ENCODE results near the gene SLC9A7.

SLC9A7 gene

DNA sequence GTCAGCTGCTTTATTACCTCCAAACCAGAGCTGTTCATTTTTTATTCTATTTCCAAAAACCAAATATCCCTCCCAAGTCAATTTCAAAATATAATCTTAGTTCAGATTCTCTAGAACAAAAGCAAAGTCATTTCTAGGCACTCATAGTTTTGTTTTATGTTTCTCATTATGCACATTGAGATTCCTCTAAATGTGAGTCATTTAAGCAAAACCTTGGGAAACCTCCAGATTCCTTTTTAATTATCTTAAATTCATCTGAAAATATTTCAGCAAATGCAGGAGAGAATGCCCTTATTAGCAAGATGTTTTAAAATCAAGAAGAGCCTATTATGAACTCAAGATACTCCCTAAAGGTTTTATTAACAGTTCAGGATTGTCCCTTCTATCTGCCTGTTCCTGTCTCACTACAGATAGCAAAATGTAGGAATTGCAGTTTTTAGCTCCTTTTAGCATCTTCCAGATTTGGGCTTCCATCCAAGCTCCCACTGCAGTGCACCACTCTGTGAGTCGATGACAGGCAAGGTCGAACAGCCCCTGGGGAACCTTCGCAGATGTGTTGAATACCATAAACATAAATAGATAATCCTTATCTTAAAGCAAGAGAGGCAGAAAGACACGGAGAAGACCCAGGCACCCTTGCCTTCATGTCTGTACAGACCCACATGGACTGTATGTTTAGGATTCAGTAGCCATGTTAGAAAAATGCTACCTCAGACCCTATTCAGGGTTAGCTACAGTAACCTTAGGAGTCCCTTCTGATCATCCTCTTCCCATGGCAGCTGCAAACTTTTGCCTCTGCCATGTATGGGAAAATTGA, 11.3 kb upstream of the SLC9A7 start:
- no peak overlapping the region for H3K27ac Mint-ChIP-seq (ENCODE audit: low read depth)
- no peak overlapping the region for H3K4me3 Mint-ChIP-seq
- no peaks in the 10 kb centered on the region for H3K9me3 Mint-ChIP-seq
- H3K4me1 Mint-ChIP-seq = no peaks in the 10 kb centered on the region
- no peaks in the 10 kb centered on the region for H3K27me3 Mint-ChIP-seq
- ATAC-seq (replicated peaks; ENCODE audit: extremely low read depth, poor library complexity, severe bottlenecking) = no peak
- H3K36me3 Mint-ChIP-seq (ENCODE audit: insufficient read depth) = no peaks in the 10 kb centered on the region
- no peak for DNase-seq (ENCODE audit: low spot score in 2 of 2)

DNA sequence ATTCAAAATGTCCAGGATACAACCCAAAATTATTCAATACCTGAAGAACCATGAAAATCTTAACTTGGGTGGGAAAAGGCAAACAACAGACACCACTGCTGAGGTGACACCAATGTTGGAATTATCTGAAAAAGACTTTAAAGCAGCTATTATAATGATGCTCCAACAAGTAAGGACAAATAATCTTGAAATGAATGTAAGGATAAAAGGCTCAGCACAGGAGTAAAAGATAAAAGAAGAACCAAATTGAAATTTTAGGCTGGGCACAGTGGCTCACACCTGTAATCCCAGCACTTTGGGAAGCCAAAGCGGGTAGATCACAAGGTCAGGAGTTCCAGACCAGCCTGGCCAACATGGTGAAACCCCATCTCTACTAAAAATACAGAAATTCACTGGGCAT, 4.0 kb upstream of the SLC9A7 start:
- ATAC-seq (replicated peaks; ENCODE audit: extremely low read depth, poor library complexity, severe bottlenecking) (no peak), DNase-seq (ENCODE audit: low spot score in 2 of 2) (no peak)
- peaks cover 3% of the 10 kb centered on the region for H3K36me3 Mint-ChIP-seq (ENCODE audit: insufficient read depth)
- peaks cover 16% of the 10 kb centered on the region for H3K27me3 Mint-ChIP-seq
- H3K4me1 Mint-ChIP-seq = no peaks in the 10 kb centered on the region
- no peaks in the 10 kb centered on the region for H3K9me3 Mint-ChIP-seq
- H3K4me3 Mint-ChIP-seq = no peak overlapping the region
- no peak overlapping the region for H3K27ac Mint-ChIP-seq (ENCODE audit: low read depth)

DNA sequence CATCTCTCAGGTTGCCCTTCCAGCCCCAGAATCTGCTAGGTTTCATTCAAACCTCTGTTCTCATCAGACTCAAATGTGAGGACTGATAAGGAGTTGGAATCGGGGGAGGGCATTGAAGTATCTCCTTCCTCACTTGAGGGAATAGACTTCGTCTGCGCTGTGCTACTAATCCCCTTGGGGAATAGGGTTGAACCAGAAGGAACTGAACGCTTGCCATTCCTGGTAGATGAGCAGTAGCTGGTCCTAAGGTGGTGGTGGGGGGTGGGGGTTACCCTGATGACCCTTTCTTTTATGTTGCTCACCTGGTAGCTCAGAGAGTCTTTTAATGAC, 692 bp upstream of the SLC9A7 start:
- ATAC-seq (replicated peaks; ENCODE audit: extremely low read depth, poor library complexity, severe bottlenecking) = peak; percentile 11
- H3K27ac Mint-ChIP-seq (ENCODE audit: low read depth) = peak overlapping the region; percentile 46
- no peaks in the 10 kb centered on the region for H3K4me1 Mint-ChIP-seq
- peaks cover 16% of the 10 kb centered on the region for H3K27me3 Mint-ChIP-seq
- H3K9me3 Mint-ChIP-seq = no peaks in the 10 kb centered on the region
- H3K36me3 Mint-ChIP-seq (ENCODE audit: insufficient read depth) = peaks cover 3% of the 10 kb centered on the region
- H3K4me3 Mint-ChIP-seq = peak overlapping the region; percentile 82
- no peak for DNase-seq (ENCODE audit: low spot score in 2 of 2)

DNA sequence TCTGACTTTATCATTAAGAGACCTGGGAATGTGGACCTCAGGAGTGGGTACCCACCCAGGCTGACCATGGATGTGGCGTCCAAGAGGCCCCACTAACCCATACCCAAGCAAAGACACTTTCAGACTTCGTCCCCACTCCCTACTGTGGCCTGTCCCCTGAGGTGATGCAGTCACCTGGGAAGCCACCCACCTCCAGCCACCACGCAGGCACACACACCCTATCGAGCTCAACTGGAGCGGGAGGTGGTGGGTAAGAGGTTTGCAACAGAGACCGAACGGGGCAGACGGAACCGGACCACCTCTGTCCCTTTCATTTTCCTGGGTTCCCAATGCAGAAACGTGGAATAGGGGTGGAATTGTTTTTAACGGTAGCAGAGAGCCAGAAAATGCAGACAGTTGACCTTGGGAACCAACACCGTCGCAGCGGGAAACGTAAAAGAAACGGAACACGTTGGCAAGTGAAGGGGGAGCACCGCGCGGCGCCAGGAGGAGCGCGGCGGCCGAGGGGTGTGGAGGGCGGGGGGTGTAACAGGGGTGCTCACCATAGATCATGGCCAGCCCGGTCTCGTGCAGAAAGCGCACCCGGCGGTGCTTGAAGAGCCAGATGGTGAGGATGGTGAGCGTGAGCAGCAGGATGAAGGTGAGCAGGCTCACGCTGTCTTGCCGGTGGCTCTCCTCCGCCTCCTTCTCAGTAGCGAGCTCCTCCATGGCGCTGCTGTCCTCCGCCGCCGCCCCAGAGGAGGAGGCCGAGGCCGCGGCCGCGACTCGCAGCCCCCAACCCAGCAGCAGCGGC, 559 bp downstream of the SLC9A7 start:
- H3K27me3 Mint-ChIP-seq = peaks cover 9% of the 10 kb centered on the region
- peak overlapping the region; percentile 82 for H3K4me3 Mint-ChIP-seq
- DNase-seq (ENCODE audit: low spot score in 2 of 2) (no peak), ATAC-seq (replicated peaks; ENCODE audit: extremely low read depth, poor library complexity, severe bottlenecking) (peak; percentile 31)
- H3K27ac Mint-ChIP-seq (ENCODE audit: low read depth) = peak overlapping the region; percentile 75
- H3K4me1 Mint-ChIP-seq = no peaks in the 10 kb centered on the region
- H3K36me3 Mint-ChIP-seq (ENCODE audit: insufficient read depth) = peaks cover 3% of the 10 kb centered on the region
- no peaks in the 10 kb centered on the region for H3K9me3 Mint-ChIP-seq

DNA sequence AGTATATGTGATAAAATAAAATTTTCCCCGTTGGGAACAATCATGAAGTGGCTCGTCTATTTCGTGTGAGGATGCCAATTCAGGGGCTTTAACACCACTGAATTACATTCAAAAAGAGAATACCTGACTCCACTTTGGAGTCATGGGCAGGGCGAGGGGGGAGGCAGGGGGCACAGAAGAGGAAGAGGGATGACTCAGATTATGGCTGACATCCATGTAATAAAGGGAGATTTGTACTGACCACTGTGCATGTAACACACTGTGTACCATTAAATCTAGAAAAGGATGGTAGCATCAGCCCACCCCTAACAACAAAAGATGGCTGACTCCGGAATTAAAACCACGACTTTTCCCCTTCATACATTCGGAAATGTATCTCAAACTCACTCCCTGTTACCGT, 1.3 kb downstream of the SLC9A7 start:
- peaks cover 3% of the 10 kb centered on the region for H3K36me3 Mint-ChIP-seq (ENCODE audit: insufficient read depth)
- DNase-seq (ENCODE audit: low spot score in 2 of 2) = no peak
- no peaks in the 10 kb centered on the region for H3K9me3 Mint-ChIP-seq
- no peaks in the 10 kb centered on the region for H3K4me1 Mint-ChIP-seq
- H3K27ac Mint-ChIP-seq (ENCODE audit: low read depth) = no peak overlapping the region
- H3K4me3 Mint-ChIP-seq = peak overlapping the region; percentile 82
- peaks cover 1% of the 10 kb centered on the region for H3K27me3 Mint-ChIP-seq
- no peak for ATAC-seq (replicated peaks; ENCODE audit: extremely low read depth, poor library complexity, severe bottlenecking)

DNA sequence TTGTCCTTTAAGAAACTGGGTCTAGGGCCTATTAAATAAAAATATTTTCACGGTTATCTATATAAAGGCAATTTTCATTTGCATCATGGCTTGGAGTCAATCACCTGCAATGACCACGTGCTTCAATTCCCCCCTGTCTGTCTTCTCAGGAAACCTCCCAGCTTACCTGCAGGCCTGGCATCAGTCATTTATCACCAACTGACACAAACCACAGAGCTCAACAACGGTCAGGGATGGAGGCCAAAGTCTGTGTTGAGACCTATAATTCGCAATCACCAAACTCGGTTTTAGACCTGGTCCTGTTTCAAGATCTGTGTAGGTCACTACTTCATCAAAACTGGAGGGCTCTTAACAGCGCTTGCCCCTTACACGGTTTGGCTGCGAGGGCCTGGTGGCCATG, 1.9 kb downstream of the SLC9A7 start:
- no peaks in the 10 kb centered on the region for H3K9me3 Mint-ChIP-seq
- H3K36me3 Mint-ChIP-seq (ENCODE audit: insufficient read depth) = peaks cover 3% of the 10 kb centered on the region
- H3K27ac Mint-ChIP-seq (ENCODE audit: low read depth) = no peak overlapping the region

DNA sequence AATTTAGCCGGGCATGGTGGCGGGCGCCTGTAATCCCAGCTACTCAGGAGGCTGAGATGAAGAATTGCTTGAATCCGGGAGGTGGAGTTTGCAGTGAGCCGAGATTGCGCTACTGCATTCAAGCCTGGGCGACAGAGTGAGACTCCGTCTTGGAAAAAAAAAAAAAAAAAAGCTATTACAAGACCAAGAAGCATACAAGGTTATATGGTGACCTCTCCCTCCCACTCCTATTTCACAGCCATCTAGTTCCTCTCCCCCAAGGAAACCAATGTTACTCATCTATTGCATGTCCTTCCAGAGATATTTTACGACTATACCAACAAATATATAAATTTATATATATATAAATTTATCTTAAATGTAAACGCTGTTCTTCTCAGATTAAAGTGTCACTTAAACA, 3.2 kb downstream of the SLC9A7 start:
- no peaks in the 10 kb centered on the region for H3K9me3 Mint-ChIP-seq
- H3K36me3 Mint-ChIP-seq (ENCODE audit: insufficient read depth) = peaks cover 3% of the 10 kb centered on the region
- DNase-seq (ENCODE audit: low spot score in 2 of 2) = no peak
- no peaks in the 10 kb centered on the region for H3K27me3 Mint-ChIP-seq
- no peak for ATAC-seq (replicated peaks; ENCODE audit: extremely low read depth, poor library complexity, severe bottlenecking)
- no peak overlapping the region for H3K4me3 Mint-ChIP-seq
- H3K27ac Mint-ChIP-seq (ENCODE audit: low read depth) = no peak overlapping the region
- H3K4me1 Mint-ChIP-seq = no peaks in the 10 kb centered on the region

More for the DNA sequence above, 1.9 kb downstream of the SLC9A7 start:
- H3K4me3 Mint-ChIP-seq = no peak overlapping the region
- H3K27me3 Mint-ChIP-seq = no peaks in the 10 kb centered on the region
- ATAC-seq (replicated peaks; ENCODE audit: extremely low read depth, poor library complexity, severe bottlenecking) (no peak), DNase-seq (ENCODE audit: low spot score in 2 of 2) (no peak)
- H3K4me1 Mint-ChIP-seq = no peaks in the 10 kb centered on the region

DNA sequence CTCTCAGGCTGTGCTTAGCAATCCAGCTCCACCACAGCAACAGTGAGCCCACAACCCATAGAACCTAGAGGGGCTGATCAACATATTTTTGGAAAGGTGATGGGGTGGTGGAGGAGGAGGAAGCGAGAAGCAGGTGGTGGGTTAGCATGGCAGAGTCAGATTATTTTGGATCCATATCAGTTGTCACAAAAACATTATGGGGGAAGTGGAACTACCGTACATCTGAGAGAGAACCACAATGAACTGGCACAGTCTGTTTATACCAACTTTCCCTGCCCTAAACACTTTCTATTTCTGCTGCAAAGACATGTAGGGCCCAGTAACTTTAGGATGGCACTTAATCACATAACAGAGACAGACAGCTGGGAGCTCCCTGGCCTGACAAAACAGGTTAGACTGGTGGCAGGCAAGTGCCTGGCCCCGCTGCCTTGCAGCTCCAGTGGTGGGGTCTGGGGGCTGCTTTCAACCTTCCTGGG, 4.3 kb downstream of the SLC9A7 start:
- Mint-ChIP-seq H3K4me1 (no peaks in the 10 kb centered on the region), H3K36me3 (ENCODE audit: insufficient read depth) (peaks cover 3% of the 10 kb centered on the region), H3K27me3 (no peaks in the 10 kb centered on the region), H3K4me3 (peak overlapping the region; percentile 17), H3K9me3 (no peaks in the 10 kb centered on the region), H3K27ac (ENCODE audit: low read depth) (no peak overlapping the region)
- no peak for DNase-seq (ENCODE audit: low spot score in 2 of 2)
- ATAC-seq (replicated peaks; ENCODE audit: extremely low read depth, poor library complexity, severe bottlenecking) = no peak

DNA sequence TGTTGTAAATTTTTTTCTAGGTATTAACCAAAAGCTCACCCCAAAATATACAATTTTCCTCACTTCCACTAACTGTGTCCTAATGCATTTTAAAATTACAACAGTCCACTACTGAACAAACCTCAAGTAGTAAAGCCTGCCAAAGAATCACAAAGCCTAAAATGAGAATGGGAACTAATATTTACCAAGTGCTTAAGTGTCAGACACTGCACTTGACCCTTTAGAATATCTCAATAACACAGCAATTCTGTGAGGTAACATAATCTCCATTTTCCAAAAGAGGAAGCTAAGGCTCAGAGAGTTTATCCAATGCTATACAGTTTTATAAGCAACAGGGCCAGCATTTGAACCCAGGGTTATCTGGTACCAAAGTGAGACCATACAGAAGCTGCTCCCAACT, 4.9 kb downstream of the SLC9A7 start:
- no peaks in the 10 kb centered on the region for H3K9me3 Mint-ChIP-seq
- H3K36me3 Mint-ChIP-seq (ENCODE audit: insufficient read depth) = no peaks in the 10 kb centered on the region
- no peak overlapping the region for H3K27ac Mint-ChIP-seq (ENCODE audit: low read depth)
- ATAC-seq (replicated peaks; ENCODE audit: extremely low read depth, poor library complexity, severe bottlenecking) = no peak
- DNase-seq (ENCODE audit: low spot score in 2 of 2) = no peak
- no peaks in the 10 kb centered on the region for H3K27me3 Mint-ChIP-seq
- H3K4me1 Mint-ChIP-seq = no peaks in the 10 kb centered on the region
- H3K4me3 Mint-ChIP-seq = no peak overlapping the region

DNA sequence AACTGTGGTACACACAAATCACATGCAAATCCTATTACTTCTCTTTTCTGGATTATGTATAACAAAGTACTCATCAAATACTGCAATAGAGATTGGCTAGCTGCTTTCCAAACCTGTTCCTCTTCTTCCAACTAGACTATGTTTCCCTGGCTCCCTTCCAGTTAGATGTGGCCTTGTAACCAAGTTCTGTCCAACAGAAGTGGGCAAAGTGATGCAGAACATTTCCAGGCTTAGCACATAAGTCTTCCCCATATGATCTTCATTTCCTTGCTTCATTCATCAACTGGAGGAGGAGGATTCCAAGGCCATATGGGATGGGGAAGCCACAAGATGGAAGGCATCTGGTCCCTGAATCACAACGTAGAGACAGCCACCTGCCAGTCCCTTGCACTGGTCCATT, 8.0 kb downstream of the SLC9A7 start:
- no peak overlapping the region for H3K27ac Mint-ChIP-seq (ENCODE audit: low read depth)
- no peak overlapping the region for H3K4me3 Mint-ChIP-seq
- no peaks in the 10 kb centered on the region for H3K4me1 Mint-ChIP-seq
- ATAC-seq (replicated peaks; ENCODE audit: extremely low read depth, poor library complexity, severe bottlenecking) (no peak), DNase-seq (ENCODE audit: low spot score in 2 of 2) (no peak)
- no peaks in the 10 kb centered on the region for H3K27me3 Mint-ChIP-seq
- no peaks in the 10 kb centered on the region for H3K36me3 Mint-ChIP-seq (ENCODE audit: insufficient read depth)
- H3K9me3 Mint-ChIP-seq = no peaks in the 10 kb centered on the region

DNA sequence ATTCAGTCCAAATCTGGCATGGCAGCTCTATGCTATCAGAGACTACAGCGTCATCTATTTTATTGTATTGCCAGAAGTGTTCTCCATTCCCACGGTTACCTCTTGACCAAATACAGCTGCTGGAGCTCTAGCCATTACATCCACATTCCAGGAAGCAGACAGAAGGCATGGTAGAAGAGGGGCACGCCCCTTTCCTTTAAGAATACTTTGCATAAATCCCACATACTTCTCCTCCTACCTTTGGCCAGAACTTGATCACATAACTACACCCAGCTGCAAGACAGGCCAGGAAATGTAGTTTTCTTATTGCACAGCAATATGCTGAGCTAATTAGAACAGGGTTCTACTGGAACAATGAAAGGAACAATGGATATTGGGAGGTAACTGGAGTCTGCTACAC, 14.9 kb downstream of the SLC9A7 start:
- ATAC-seq (replicated peaks; ENCODE audit: extremely low read depth, poor library complexity, severe bottlenecking) = no peak
- Mint-ChIP-seq H3K27me3 (peaks cover 8% of the 10 kb centered on the region), H3K9me3 (no peaks in the 10 kb centered on the region), H3K36me3 (ENCODE audit: insufficient read depth) (no peaks in the 10 kb centered on the region), H3K4me3 (no peak overlapping the region), H3K27ac (ENCODE audit: low read depth) (no peak overlapping the region), H3K4me1 (no peaks in the 10 kb centered on the region)
- DNase-seq (ENCODE audit: low spot score in 2 of 2) = no peak

DNA sequence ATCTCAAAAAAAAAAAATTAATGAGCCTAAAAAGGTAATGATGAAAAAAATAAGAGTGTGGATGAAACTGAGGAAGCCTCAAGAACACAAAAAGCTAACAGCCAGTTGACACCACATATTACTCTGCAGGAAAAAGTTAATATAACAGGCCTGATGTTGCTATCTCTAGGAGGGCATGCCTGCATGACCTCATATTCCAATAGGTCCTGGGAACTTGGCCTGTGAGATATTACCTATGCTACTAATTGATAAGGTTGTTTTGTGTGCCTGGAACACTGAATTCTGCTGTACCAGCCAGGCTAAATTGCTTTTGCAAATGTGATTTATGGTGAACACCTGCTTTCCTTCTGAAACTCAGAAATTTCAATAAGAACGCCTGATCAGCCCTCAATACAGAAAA, 15.9 kb downstream of the SLC9A7 start:
- ATAC-seq (replicated peaks; ENCODE audit: extremely low read depth, poor library complexity, severe bottlenecking) (no peak), DNase-seq (ENCODE audit: low spot score in 2 of 2) (no peak)
- H3K27me3 Mint-ChIP-seq = peaks cover 10% of the 10 kb centered on the region
- H3K9me3 Mint-ChIP-seq = no peaks in the 10 kb centered on the region
- no peak overlapping the region for H3K27ac Mint-ChIP-seq (ENCODE audit: low read depth)
- no peaks in the 10 kb centered on the region for H3K36me3 Mint-ChIP-seq (ENCODE audit: insufficient read depth)
- no peak overlapping the region for H3K4me3 Mint-ChIP-seq
- no peaks in the 10 kb centered on the region for H3K4me1 Mint-ChIP-seq

DNA sequence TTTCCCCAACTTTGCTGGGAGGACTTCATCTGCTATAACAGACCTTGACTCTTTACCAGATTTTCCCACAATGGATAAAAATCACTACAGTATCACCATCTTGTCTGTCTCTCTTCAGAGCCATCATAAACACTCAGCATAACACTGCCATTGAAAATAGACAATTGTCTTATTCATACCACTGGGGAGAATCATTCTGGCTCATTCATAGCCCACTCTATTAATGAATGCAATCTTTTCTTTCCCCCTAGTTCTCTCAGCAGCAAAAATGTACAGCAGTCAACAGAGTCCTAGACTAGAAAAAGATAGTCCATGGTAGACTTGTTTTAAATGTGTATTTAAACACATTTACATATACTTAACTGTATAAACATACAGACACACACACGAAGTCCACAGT, 19.2 kb downstream of the SLC9A7 start:
- peaks cover 10% of the 10 kb centered on the region for H3K27me3 Mint-ChIP-seq
- H3K4me3 Mint-ChIP-seq = no peak overlapping the region
- H3K36me3 Mint-ChIP-seq (ENCODE audit: insufficient read depth) = no peaks in the 10 kb centered on the region
- DNase-seq (ENCODE audit: low spot score in 2 of 2) (no peak), ATAC-seq (replicated peaks; ENCODE audit: extremely low read depth, poor library complexity, severe bottlenecking) (no peak)
- H3K9me3 Mint-ChIP-seq = peaks cover 7% of the 10 kb centered on the region
- H3K4me1 Mint-ChIP-seq = no peaks in the 10 kb centered on the region
- no peak overlapping the region for H3K27ac Mint-ChIP-seq (ENCODE audit: low read depth)
